GM18907 (cell line): ENCODE data around the gene THAP7.

Experiments used
- ATAC-seq: cut with Tn5 transposase; IDR thresholded peaks from one replicate; pipeline ENCODE4 v1.9.1; 2021; ENCODE audit warnings: mild to moderate bottlenecking, moderate library complexity; ENCODE audit not compliant: unreplicated experiment

The THAP7 gene

DNA sequence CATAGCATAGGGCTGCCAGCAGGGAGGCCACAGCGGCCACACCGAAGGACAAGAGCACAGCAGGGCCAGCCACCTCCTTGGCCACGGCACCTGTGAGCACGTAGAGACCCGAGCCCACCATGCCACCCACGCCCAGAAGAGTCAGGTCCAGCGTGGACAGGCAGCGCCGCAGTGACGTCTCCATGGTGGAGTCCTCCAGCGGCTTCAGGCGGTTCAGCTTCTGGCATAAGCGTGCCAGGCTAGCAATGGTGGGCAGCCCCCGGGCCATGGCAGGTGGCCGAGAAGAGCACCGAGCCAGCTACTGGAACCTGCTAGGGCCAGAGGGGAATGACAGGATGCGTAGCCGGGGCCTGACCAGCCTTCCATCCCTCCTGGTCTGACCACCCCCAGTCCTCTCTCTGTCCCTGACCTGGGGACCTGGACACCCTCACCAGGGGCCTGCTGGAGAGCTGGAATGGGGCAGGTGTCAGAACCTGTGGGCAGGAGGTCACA is 29.7 kb upstream of the THAP7 start:
- no peak for ATAC-seq

DNA sequence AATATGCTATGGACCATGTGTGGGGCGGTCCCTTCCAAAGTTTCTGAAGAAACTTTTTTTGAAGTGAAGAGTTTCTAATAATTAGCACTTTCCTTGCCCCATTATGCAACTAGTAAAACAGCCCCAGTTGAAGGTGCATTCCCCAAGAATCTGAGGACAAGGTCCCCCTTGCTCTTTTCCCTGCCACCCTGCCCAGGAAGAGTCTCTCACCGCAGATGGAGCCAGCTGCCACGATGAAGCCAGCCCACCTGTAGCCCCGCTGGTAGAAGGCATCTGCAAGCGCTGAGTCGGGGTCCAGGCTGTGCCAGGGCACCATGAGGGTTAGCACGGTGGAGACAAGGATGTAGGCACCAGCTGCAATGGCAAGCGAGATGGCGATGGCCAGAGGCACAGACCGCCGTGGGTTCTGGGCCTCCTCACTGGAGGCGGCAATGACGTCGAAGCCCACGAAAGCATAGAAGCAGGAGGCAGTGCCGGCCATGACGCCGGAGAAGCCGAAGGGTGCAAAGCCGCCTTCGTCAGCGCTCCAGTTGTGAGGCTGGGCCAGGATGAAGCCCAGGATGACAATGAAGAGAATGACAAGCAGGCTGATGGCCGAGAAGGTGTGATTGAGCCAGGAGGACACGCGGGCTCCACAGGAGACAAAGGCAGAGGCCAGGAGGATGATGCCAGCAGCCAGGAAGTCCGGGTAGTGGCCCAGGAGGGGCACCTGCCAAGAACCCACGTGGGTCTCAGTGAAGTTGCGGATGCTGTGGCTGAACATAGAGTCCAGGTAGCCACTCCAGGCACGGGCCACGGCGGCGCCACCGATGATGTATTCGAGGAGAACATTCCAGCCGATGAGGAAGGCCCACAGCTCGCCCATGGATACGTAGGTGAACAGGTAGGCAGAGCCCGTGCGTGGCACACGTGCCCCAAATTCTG is 29.0 kb upstream of the THAP7 start:
- ATAC-seq, result no peak

GRCh38 chr22:21030032-21030431 is 28.1 kb upstream of the THAP7 start:
- no peak for ATAC-seq

- no peak for ATAC-seq
These were observed 27.6 kb upstream of the THAP7 start for GRCh38 chr22:21029486-21030025.

- no peak for ATAC-seq
These were observed 26.6 kb upstream of the THAP7 start for GRCh38 chr22:21028277-21029251.

- no peak for ATAC-seq
These were observed 25.1 kb upstream of the THAP7 start for GRCh38 chr22:21026783-21027692.

DNA sequence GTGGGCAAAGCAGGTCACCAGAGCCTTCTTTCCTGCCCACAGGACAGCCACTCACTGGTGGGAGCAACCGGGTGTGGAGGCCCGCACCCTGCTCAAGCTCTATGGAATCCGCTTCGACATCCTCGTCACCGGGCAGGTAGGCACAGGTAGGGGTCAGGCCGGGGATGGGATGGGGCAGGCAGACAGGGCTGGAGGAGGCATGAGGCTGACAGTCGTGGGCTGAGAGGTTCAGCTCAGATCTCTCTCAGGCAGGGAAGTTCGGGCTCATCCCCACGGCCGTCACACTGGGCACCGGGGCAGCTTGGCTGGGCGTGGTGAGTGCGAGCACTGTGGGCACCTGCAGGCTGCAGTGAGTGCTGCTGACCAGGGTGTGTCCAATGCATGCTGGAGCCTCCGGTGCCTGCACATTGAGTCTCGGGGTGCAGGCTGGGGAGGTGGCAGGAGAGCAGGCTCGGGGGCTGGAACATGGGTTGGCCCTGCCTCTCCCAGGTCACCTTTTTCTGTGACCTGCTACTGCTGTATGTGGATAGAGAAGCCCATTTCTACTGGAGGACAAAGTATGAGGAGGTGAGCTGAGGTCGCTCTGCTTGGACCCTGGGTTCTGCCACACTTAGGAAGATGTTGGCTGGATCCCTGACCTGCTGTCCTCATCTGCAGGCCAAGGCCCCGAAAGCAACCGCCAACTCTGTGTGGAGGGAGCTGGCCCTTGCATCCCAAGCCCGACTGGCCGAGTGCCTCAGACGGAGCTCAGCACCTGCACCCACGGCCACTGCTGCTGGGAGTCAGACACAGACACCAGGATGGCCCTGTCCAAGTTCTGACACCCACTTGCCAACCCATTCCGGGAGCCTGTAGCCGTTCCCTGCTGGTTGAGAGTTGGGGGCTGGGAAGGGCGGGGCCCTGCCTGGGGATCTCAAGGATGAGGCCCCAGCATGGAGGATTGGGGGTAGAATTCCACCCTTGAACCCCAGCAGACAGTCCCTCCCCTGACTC is 24.1 kb upstream of the THAP7 start:
- ATAC-seq, result no peak

DNA sequence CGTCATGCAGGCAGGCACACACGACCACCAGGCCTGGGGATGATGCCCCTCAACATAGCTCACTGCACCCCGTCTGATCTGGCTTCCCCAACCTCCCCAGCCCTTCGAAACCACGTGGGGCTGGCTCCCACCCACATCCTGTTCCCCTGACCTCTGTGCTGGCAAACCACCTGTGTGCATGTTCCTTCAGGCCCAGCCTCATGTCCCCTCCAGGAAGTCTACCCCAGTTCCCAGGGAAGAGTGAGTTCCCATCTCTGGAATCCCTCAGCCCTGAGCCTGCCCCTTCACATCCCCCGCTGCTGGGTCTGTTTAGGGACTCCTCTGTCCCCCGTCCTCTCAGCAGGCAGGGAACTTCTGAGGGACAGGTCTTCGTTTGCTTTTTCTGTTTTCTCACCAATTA is 23.3 kb upstream of the THAP7 start:
- no peak for ATAC-seq

- no peak for ATAC-seq
These were observed 21.2 kb upstream of the THAP7 start for GRCh38 chr22:21022955-21023614.

GRCh38 chr22:21022507-21022906 is 20.6 kb upstream of the THAP7 start:
- ATAC-seq, result no peak

DNA sequence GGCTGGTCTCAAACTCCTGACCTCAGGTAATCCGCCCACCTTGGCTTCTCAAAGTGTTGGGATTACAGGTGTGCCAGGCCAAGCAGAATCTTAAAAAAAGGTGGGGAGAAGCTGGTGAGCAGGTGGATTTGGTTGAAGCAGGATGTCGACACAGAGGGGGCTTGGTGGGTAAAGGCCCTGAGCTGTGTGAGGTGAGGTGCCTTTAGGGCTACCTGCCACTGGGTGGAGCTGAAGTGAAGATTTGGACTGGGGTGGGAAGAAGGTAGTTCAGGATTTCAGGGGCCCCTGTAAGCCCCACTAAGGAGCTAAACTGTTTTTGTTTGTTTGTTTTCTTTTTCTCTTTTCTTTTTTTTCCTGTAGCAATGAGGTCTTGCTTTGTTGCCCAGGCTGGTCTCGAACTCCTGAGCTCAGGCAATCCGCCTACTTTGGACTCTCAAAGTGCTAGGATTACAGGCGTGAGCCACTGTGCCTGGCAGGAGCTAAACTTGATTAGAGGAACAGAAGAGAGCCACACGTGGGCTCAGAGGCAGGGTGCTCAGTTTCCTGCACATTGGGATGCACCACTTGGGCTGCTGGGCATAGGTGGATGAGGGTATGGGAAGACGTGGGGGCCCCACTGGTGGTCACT is 19.0 kb upstream of the THAP7 start:
- no peak for ATAC-seq

GRCh38 chr22:21018314-21018713 is 16.4 kb upstream of the THAP7 start:
- no peak for ATAC-seq

GRCh38 chr22:21016644-21017420 is 14.9 kb upstream of the THAP7 start:
- no peak for ATAC-seq

DNA sequence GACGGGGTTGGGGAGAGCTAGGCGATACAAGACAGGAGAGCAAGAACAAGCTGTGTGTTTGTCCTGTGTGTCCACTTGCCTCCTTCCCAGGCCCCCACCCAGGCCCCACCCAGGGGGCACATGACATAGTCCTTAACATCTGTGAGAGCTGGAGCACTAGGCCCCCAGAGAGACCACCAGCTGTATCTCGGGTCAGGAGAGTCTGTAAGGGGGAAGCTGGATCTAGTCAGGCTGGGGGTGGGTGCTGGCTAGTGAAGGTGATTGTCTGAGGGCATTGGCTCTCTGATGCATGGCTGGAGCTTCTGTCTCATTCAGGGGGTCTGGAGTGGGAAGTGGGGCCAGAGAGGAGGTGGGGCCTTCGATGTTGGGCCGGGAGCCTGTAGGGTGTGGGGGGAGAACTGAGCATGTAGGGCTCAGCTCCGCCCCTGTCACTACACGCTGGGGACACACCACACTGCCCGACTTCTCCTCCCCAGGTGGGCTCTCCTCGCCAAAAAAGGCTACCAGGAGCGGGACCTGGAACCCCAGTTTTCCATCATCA is 13.6 kb upstream of the THAP7 start:
- no peak for ATAC-seq

DNA sequence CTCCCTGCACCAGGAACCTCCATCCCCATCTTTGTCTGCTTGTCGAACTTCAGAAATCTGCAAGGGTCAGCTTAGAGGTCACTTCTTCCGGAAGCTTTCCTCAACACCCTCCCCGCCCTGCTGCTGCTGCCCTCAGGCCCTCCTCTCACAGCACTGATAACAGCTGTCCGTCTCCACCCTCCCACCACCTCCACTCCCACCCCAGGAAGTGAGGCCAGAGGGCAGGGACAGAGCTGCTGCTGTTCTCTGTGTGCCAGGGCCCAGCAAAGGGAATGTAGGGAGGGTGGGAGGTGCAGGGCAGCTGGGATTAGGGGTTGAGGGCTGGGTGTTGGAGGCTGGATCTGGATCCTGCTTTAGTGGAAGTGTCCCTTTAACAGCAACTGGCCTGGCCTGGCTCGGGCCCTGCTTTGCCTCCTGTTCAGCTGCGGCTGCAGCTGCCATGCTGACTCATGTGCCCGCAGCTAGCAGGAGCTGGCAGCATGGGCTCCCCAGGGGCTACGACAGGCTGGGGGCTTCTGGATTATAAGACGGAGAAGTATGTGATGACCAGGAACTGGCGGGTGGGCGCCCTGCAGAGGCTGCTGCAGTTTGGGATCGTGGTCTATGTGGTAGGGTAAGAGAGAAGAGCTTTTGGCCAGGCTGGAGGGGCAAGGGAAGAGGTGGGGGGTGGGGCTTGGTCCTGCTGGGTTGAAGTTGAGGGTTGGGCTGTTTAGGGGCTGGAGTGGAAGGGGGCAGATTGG is 13.0 kb upstream of the THAP7 start, which contains the start of gene P2RX6:
P2RX6 (plus strand) TSS at position 440 of the 740 bp plus-strand sequence; CDS start at position 450, 10 bp downstream.
- no peak for ATAC-seq

- ATAC-seq, result peak; percentile 75
These were observed 12.3 kb upstream of the THAP7 start for GRCh38 chr22:21014202-21014725.
